ENCODE measurements around the gene SSTR3.

SSTR3 gene

DNA sequence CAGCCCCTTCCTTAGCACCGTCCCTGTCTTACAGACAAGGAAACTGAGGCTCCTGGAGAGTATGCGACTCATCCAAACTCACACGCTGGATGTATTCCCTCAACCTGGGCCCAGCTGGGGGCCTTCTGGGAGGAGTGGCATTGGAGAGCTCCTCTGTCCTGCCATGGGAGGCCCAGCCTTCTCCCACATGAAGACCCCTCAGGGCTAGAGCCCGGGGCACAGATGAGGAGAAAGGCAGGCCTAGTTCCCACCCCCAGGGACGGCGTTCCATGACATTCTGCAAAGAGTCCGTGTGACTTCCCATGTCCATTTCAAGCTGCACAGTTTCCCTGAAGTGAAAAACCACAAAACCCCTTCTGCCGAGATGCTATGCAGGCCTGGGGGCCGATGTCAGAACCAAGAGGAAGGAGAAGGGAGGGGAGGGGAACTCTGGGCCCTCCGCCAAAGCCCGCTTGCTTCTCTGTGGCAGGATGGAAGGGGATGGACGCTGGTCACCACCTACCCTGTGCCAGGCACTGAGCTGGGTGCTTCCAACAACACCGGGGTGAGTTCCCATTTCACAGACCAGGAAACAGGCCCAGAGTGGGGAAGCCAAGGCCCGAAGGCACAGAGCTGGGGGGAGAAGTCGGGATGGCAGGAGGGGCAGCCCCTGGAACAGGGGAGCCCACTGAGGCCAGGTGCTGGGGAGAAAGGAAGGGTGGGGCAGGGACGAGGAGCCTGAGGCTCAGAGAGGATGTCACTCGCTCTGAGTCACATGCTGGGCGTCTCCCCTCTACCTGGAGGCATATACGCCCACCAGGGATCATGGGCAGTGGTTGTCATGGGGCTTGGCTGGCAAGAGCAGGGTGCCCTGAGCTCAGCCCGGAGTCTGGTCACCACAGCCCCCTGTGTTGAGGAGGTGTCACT is 16.1 kb upstream of the SSTR3 start:
- no peak for DNase-seq

DNA sequence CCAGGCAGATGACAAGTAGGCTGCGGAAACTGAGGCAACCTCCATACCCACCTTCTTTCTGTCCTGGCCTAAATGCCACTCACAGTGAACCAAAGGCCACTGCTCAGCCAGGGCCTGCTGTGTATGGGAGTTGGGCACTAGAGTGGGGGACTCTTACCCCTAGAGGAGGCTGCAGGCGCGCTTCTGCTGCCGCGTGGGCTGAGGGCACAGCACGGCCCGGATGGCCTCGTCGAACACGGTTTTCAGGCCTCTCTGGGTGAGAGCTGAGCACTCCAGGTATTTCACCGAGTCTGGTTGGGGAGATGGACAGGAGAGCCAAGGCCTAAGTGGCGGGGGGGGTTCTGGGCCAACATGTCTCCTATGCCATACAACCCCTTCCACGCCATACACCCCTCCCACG is 14.2 kb upstream of the SSTR3 start:
- DNase-seq = no peak

- DNase-seq = no peak
These were observed 13.8 kb upstream of the SSTR3 start for GRCh38 chr22:37226087-37226486.

DNA sequence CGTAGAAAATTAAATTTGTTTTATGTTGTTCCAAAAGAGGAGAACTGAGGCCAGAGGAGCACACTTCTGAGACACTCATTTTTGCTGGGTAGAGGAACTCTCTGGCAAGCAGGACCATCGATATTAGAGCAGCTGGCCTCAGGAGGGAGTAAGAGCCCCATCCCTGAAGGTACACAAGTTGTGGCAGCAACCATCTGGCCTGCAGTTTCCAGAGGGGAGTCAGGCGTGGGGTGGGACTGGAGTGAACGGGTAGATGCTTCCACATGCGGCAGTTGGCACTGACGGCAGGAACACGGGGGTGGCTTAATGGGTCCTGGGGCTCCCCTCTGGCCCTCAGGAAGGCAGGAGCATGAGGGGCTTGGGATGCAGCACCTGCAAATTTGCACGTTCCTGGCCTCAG is 13.2 kb upstream of the SSTR3 start:
- no peak for DNase-seq

DNA sequence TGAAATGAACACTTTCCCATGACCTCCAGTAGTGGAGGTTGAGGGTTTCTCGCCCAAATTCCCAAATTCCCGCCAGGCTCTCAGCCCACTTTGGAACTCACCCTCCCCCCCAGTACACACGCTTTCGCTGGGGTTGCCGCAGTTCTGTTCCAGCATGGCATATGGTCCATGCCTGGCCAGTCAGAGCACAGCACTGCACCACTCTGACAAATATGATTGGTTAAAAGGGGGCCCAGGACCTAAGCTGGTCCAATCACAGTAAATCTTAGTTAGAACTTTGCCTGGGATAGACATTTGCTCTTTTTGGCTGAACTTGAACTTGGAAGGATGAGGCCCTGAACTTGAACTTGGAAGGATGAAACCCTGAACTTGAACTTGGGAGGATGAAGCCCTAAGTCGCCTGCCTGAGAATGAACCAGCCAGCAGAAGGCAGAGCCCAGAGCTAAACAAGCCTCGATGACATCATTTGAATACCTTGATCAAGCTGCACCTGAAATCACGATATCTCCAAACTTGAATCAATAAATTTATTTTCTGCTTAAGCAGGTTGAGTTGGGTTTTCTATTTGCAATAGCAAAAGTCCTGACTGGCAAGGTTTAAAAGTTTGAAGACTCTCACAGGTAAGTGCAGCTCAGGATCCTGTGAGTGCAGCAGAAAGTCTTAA is 12.6 kb upstream of the SSTR3 start:
- no peak for DNase-seq

DNA sequence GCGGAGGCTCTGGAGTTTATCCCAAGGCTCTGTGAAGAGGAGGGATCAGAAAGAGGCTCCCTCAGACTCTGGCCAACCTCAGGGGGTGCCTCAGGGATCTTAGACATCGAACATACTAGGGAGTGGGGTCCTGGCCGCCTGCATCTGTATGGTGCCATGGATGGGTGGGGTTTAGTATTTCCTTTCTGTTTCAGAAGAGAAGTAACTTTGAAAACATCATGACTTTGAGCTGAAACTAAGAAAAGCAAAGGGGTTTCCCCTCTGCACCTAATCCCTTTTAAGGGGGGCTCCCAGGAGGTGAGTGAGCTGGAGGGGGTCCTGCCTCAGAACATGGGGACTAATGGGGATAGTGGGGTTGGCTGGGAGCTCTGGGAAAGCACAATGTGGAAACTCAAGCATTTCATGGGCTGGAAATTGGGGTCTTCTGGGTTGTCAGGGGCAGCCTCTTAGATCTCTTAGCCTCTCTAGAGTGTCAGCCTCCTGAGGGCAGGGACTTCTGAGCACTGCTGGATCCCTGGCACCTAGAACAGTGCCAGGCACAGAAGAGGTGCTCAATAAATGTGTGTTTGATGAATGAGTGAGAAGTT is 11.8 kb upstream of the SSTR3 start:
- no peak for DNase-seq

GRCh38 chr22:37222440-37222971 is 10.2 kb upstream of the SSTR3 start:
- no peak for DNase-seq

DNA sequence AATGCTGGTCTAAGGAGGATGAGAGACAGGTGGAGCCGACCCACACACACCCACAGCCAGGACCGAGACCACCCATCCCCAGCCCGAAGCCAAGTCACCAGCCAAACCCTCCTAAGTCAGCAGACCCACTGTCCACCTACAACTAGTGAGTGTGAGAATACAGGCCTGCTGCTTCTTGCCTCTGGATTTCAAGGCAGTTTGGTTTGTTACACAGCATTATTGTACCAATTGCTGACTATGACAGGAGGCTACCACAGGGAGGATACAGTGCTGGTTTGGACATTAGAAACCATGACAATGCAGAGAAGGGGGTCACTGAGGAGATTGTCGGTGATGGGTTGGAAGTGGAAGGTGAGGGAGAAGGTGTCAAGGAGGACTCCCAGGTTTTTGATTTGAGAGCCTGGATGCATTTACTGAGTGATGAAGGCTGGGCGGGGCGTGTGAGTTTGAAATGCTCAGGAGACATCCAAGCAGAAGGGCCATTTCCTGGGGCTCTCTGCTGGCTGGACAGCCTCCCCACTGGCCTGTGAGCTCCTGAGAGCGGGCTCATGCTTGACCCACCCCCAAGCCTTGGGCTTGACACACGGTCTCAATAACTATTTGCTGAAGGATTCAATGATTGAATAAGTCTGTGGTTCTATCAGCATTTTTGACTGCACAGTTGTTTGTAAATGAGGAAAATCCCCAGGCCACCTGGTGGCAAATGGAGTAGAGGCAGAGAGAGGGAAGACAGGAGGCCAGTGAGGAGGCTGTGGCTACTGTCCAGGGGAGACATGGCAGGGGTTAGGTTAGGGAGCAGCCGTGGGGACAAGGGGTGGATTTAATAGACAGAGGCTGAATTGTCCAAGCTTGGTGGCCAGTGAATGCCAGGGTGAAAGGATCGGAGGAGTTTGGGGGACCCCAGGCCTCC is 9.4 kb upstream of the SSTR3 start:
- DNase-seq = no peak

- no peak for DNase-seq
These were observed 8.3 kb upstream of the SSTR3 start for GRCh38 chr22:37220543-37220981.

DNA sequence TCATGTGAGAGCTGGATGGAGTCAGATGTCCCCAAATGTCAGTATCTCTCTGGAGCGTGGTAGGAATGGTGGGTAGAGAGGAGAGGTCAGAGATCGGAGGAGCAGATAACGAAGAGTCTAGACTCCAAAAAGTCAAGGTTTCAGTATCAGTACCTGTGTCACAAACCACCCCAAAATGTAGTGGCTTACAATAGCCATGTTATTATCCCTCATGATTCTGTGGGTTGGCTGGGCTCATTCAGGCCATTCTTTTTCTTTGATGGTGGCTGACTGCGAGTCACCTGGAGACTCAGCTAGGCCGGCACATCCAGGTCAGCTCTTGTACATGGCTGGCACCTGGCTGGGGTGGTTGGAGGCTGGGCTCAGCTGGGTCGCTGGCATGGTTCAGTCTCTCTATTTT is 7.3 kb upstream of the SSTR3 start:
- DNase-seq = no peak

GRCh38 chr22:37218771-37219411 is 6.6 kb upstream of the SSTR3 start:
- no peak for DNase-seq

- no peak for DNase-seq
These were observed 6.1 kb upstream of the SSTR3 start for GRCh38 chr22:37218399-37218770.

DNA sequence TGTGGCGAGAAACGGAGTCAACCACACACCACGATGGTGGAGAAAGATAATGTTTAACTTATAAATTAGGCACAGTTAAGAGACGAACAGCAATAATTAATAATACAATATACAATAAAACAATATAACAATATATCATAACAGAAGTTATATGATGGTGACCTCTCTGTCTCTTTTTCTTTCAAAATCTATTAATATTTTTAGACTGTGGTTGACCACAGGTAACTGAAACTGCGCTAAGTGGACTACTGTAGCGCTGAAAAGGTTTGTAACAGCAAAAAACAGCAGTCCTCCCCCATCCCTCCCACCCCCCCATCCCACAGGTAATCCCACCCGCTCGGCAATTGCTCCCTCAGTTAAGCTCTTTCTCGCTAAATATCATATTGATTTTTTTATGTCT is 3.6 kb upstream of the SSTR3 start:
- no peak for DNase-seq

DNA sequence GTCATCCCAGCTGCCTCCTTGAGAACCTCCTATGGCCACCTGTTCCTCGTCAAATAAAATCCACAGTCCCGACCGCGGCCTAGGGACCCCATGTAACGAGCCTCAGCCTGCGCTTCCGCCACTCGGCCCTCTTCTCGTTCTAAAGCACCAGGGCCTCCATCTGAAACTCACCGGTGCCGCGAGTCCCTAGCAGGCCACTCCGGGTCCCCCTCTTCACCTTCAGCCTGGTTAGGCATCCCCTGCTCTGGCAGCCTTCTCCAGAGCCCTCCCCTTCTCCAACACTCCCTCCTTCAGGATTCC is 2.4 kb upstream of the SSTR3 start:
- no peak for DNase-seq

DNA sequence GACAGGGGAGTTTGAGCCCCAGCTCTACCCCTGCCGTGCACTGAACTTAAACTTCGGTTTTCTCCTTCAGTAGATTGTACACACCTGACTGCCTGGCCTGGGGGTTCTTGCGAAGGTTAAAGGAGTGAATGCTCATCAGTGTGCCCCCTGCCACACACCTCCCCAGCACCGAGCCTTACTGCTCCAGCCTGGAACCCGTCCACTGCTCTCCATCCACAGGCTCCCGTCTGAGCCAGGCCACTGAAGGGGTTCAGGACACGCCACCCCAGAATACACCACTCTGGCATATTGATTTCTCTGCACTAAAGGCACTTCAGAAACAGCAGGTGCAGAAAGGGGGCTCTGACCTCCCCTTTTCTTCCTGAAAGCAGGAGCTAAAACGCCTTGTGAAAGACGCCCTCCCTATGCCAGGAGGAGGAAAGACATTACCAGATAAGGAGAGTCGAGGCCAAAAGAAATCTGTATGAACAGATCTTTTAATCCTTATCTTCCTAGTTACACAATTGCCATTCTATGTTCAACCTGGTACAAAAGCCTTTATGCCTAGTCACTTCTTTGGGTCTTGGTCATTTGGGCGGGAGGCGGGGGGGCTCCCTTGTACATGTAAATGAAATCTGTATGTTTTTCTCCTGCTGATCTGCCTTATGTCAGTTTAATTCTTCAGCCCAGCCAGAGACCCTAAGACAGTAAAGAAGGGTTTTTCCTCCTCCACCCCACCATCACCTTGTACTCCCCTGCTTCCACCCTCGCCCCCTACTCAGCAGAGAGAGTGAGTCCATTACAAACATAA is 1.9 kb upstream of the SSTR3 start:
- DNase-seq = no peak

DNA sequence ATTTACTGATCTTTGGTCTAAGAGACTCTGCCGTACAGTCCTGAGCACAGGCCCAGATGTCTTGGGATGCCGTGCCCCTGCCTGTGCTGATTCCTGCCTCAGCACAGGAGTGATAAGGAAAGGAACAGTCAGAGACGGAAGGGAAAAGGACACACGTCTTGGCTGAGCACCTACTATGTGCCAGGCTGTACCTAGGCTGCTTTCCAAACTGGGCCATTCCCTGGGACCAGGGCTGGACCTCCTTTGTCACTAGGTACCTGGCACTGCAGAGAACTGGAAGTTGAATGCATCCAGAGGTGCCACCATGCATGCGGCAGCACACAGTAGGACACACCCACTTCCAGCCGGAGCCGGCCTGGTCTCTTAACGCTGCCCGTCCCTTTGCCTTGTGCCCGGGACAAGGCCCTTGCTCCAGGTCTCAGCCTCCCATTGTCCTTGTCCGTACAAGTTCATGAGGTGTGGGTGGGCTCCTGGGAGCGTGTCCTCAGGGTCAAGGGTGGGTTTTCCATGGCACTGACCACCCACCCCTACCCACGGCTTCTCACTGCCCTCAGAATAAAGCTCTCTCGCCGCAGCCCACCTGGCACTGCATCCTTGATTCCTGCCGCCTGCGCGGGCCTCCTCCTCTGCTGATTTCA is 1.1 kb upstream of the SSTR3 start:
- DNase-seq = no peak

DNA sequence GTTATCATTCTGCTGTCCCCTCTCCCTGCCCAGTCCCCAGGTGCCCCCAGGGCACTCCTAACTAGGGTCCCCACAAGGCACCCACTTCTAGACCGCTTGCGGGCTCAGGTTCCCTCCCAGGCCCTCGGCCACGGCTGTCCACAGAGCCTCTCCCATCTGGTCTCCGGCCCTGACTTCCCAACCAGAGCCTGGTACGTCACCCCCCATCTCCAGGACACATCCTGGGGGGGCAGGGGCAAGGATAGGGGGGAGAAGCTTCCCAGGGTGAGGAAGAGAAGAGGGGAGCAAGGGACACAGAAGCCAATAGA is 457 bp downstream of the SSTR3 start:
- no peak for DNase-seq

GRCh38 chr22:37211075-37211865 is 1.0 kb downstream of the SSTR3 start:
- no peak for DNase-seq

DNA sequence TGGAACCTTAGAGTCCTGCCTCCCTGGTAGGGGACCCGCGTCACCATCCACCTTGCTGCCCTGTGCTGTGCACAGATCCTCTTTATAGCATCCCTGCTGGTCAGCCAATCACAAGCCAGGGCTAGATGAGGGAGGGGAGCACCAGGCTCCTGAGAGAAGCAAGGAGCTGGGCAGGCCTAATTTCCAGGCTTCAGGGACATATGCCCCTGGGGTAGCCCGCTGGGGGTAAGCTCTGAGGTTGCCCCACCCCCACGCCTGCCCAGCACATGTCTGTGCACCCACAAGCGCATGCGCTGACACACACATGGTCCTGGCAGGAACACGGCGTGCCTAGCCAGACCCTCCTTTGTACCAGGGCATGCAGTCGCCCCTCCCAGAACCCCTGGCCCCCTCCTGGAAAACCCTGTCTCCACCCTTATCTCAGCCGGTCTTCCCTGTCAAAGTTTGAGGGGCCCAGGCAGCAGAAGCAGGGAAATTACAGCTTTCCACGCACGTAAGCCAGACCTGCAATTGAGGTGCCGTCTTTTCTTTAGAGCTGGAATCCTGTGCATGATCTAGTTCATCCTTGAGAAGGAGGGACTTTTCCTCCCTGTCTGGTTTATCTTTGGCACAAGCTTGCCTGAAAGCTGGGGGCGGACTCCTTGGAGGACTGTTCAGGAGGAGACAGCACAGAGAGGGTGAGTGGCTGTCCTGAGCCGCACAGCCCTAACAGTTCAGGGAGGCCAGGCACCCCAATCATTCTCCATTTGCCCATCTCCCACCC is 2.1 kb downstream of the SSTR3 start:
- no peak for DNase-seq
